T-helper 1 cell treated with Interleukin-12 subunit alpha and Interleukin-12 subunit beta and Interleukin-4 antibody, amounts not matched to agents 30 ng/mL and 1 ng/mL, for 36 hours (primary cell): ENCODE data around the gene CDK2. TPM values are rescaled to one million over a fixed set of nuclear protein-coding genes. Genes with fewer than 3 reads are reported as not detected.

ENCODE experiments used
- intact Hi-C: fragments of 100-400 bp; cut with micrococcal nuclease; formaldehyde crosslinking; loops from one replicate; pipeline ENCODE4 v1.15.1; 2024
- total RNA-seq: library from RNA; stranded (reverse); gene quantifications from 2 replicates; pipeline ENCODE4 v1.2.3, GENCODE V29; 2022

Gene CDK2
- total RNA-seq, 1 donor from 2014 or later = 82.1 TPM

- intact Hi-C loops = no loop called here
These were observed 30.9 kb upstream of the CDK2 start for GRCh38 chr12:55935738-55936151.

GRCh38 chr12:55937981-55938380, 28.6 kb upstream of the CDK2 start:
- intact Hi-C loops = no loop called here

- intact Hi-C loops = no loop called here
These were observed 27.7 kb upstream of the CDK2 start for GRCh38 chr12:55938826-55939501.

GRCh38 chr12:55940065-55940732, 26.4 kb upstream of the CDK2 start:
- intact Hi-C loops = loop anchor here (1.0 kb wide), 5 partner anchors 10 to 202 kb away; partner anchors contain the start of gene SARNP

DNA sequence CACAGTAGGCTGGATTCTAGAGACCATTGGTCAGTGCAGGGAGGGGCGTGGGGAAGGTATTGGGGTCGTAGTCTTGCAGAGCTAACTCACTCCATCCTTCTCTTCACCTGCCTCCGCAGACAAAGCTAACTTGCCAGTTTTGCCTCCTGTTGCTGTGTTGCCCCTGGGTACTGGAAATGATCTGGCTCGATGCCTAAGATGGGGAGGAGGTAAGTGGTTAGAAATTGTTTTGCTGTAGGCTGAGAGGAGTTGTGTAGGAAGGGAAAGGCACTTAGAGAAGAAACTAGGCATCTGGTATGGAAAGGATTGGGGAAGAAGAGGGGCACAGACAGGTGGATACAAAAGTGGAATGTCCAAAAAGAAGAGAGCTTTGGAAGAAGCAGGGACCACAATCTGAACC, 24.6 kb upstream of the CDK2 start:
- intact Hi-C loops = no loop called here

DNA sequence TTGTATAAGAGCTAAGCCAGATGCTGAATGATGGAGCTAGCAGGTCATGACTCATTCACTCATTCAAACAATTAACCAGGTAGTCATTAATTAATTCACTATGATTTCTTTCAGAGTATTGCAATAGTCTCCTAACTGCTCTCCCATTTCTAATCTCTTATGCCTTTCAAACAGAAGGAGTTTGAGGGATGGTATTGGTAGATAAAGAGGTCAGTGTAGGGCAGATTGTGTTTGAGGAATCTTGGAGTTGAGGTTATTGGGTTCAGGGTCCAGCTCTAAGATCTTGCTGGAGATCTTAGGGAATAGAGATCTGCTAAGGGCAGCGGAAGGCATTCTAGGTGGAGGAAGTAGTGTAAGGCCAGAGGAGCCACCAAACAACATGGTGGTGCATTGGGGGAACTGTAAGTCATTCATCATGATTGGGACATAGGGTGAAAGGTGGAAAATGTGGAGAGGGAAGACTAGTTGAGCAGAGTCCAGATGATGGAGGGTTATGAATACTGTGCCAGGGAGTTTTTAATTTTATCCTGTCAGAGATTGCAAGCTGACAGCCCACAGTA, 24.0 kb upstream of the CDK2 start:
- intact Hi-C loops = no loop called here

GRCh38 chr12:55946553-55946952, 20.1 kb upstream of the CDK2 start:
- intact Hi-C loops = no loop called here

GRCh38 chr12:55955344-55955743, 11.3 kb upstream of the CDK2 start:
- intact Hi-C loops = no loop called here

DNA sequence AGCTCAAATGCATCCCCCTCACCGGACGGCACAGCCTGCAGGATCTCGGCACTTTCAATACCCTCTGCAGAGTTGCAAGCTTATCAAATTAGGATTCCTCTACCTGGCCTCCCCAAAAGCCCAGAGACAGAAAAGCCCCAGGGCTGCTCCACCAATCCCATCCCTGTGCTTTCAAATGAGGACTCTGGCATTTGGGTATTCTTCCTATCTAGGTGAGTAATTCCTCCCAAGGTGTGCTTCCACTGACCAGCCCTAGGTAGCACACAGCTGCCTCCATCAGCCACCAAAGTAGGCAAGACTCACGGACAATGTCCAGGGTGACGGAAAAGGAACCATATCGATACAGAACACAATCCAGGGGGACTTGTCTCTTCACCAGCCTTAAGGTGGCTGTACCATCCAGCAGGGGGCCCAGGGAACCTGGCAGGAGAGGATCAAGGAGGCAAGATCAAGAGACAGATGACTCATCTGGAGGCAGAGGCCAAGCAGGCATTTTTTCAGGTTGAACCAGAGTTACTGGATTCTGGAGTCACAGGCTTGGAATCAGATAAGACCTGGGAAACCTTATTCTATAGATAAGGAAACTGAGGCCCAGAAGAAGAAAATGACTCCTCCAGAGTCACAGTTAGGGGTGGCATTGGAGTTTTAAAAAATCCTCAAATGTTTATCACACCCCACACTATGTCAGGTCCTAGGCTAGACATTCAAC, 10.7 kb upstream of the CDK2 start:
- intact Hi-C loops = no loop called here

DNA sequence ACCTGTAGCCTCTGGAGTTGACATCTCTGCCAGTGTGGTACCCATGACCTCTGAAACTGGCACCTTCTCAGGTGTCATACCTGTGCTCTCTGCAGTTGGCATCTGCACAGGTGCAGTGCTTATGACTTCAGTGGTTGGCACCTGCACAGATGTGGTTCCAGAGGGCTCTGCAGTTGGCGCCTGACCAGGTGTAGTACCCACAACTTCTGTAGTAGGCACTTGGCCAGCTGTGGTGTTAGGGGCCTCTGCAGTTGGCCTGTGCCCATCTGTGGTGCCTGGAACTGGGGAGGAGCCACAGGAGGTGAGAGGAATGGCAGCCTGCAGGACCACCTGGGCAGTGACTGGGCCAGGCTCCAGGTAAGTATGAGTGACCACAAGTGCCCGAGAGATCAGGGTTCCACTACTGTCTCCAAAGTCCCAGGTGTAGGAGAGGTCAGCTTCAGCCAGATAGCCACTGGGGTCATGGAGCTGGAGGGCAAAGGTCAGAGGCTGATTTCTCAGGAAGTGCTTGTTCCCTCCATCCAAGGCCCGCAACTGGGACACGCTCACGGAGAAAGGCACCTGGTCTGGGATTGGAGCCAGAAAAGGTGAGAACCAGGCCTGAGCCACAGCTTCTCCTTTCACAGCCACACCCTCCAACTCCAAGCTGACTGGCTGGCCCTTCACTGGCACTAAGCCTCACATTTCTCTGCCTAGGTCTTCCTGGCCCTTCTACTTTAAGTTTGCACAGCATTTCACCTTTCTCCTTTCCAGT, 9.3 kb upstream of the CDK2 start:
- intact Hi-C loops = no loop called here

DNA sequence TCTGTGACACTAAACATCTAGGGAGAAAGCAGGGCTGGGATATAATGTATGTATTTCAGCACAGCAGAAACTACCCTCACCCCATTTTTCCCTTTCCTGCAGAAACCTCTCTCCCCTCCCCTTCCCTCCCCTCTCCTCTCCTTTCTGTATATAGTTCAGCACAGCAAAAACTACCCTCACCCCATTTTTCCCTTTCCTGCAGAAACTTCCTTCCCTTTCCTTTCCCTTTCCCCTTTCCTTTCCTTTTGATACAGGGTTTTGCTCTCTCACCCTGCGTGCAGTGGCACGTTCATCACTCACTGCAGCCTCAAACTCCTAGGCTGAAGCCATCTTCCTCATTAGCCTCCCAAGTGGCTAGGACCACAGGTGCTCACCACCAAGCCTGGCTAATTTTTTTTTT, 2.9 kb upstream of the CDK2 start:
- intact Hi-C loops = no loop called here

DNA sequence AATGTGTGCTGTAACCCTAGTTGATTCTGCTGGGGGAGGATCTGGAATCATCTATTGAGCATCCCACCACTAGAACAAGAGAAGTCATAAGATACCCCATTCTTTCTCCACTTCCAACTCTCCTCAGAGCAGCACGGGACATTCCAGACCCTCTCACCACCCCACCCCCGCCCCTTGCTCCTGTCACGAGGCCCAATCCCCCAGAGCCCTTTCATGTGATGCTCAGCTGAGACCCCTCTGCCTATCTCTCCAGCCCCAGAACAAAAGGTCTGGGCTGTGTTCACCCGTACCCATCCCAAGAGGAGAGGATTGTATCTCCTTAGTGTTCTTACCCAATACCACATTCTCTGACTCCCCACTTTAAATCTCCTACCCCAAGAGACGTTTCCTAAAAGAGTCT, 1.4 kb upstream of the CDK2 start:
- intact Hi-C loops = no loop called here

GRCh38 chr12:55965941-55966407, 656 bp upstream of the CDK2 start, which contains the start of gene PMEL:
Gene PMEL (minus strand): TSS chr12:55966042. CDS start chr12:55966011, 31 bp downstream.
- intact Hi-C loops = loop anchor here (1.0 to 2.0 kb wide), 3 partner anchors 8 to 41 kb away; partner anchors contain the start of genes DGKA and RAB5B

DNA sequence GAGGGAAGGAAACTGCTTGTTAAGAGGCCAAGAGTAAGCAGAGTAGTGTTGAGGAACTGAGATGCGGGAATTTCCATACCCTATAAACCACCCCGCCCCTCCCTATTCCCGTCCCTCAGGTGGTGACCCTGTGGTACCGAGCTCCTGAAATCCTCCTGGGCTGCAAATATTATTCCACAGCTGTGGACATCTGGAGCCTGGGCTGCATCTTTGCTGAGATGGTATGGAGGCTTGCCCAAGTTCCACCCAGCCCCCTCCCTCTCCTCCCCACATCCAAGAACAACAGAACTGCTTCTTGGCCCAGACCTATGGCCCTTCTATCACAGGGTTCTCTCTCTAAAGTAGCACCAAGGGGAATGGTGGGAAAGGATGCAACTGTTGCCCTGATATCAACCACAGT, 2.7 kb downstream of the CDK2 start:
- intact Hi-C loops = no loop called here

- intact Hi-C loops = loop anchor here (5.0 kb wide), 3 partner anchors 667 to 1782 kb away; partner anchors contain the start of genes CDK4, DDIT3 and MBD6
These were observed 4.1 kb downstream of the CDK2 start for GRCh38 chr12:55970775-55971174.

- intact Hi-C loops = loop anchor here (2.0 to 5.0 kb wide), 7 partner anchors 187 to 1780 kb away; partner anchors contain the start of genes CDK4, DDIT3, MBD6 and MYL6
These were observed 5.4 kb downstream of the CDK2 start for GRCh38 chr12:55972042-55972441.

DNA sequence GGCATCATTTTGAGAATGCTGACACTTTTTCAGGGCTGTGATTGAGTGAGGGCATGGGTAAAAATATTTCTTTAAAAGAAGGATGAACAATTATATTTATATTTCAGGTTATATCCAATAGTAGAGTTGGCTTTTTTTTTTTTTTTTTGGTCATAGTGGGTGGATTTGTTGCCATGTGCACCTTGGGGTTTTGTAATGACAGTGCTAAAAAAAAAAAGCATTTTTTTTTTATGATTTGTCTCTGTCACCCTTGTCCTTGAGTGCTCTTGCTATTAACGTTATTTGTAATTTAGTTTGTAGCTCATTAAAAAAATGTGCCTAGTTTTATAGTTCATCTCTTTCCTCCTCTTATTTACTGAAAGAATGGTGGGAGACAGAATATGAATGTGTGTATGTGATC, 5.8 kb downstream of the CDK2 start:
- intact Hi-C loops = loop anchor here (2.0 to 5.0 kb wide), 7 partner anchors 186 to 1780 kb away; partner anchors contain the start of genes CDK4, DDIT3, MBD6 and MYL6

GRCh38 chr12:55972911-55973598, 6.4 kb downstream of the CDK2 start:
- intact Hi-C loops = loop anchor here (1.0 to 5.0 kb wide), 25 partner anchors 23 to 1779 kb away; partner anchors contain the start of genes BLOC1S1, CDK4, COQ10A and CS

GRCh38 chr12:55973599-55974307, 7.1 kb downstream of the CDK2 start, which contains the start of gene RAB5B:
Gene RAB5B (plus strand): TSS chr12:55974078. CDS start chr12:55986961, 12,883 bp downstream.
- intact Hi-C loops = loop anchor here (1.0 to 5.0 kb wide), 26 partner anchors 7 to 1779 kb away; partner anchors contain the start of genes BLOC1S1, CDK2, CDK4 and COQ10A
